Small intestine (tissue), 7 donors: ENCODE measurements around the gene C3orf80. TPM values are rescaled to one million over a fixed set of nuclear protein-coding genes. Genes with fewer than 3 reads are reported as not detected.
"Not testable (repeated sequence)": the region's sequence is repeated elsewhere in the genome, so short reads cannot be mapped to it uniquely, and the experiment has no call there.

Experiments
- DNase-seq, 2 donors: peaks; one replicate each; pipeline versions ENCODE4 v3.0.0 to v3.0.0-alpha.2; 2013
- FAIRE-seq: peaks from 2 replicates; lab custom pipeline; 2012; peaks lifted over from hg19 to GRCh38; lab: Jason Lieb, UNC
- H3K27ac ChIP-seq, 3 donors: one replicate each; pipeline ENCODE4 v1.5.1; 2013; ENCODE audit warnings: low read length in 2 of 3, mild to moderate bottlenecking in 2 of 3, control low read depth in 1 of 3, inconsistent platforms in 1 of 3, low read depth in 1 of 3, moderate library complexity in 1 of 3
- H3K27me3 ChIP-seq, 3 donors: one replicate each; pipeline ENCODE4 v1.6.1; 2013; ENCODE audit warnings: low read length in 3 of 3, inconsistent platforms in 1 of 3; ENCODE audit not compliant: control insufficient read depth in 3 of 3, insufficient read depth in 3 of 3
- H3K36me3 ChIP-seq, 3 donors: one replicate each; pipeline ENCODE4 v1.6.1; 2013; ENCODE audit warnings: low read length in 3 of 3, inconsistent platforms in 1 of 3, low read depth in 1 of 3, mild to moderate bottlenecking in 1 of 3, moderate library complexity in 1 of 3; ENCODE audit not compliant: control insufficient read depth in 3 of 3, insufficient read depth in 2 of 3
- H3K4me1 ChIP-seq, 3 donors: one replicate each; pipeline ENCODE4 v1.6.1; 2013; ENCODE audit warnings: low read length in 2 of 3, inconsistent platforms in 1 of 3, low read depth in 1 of 3, mild to moderate bottlenecking in 1 of 3, moderate library complexity in 1 of 3; ENCODE audit not compliant: control insufficient read depth in 3 of 3, insufficient read depth in 2 of 3
- H3K4me3 ChIP-seq, 3 donors: one replicate each; pipeline ENCODE4 v1.5.1; 2013; ENCODE audit warnings: low read length in 3 of 3, control low read depth in 1 of 3, inconsistent platforms in 1 of 3, low read depth in 1 of 3, mild to moderate bottlenecking in 1 of 3, moderate library complexity in 1 of 3
- H3K9me3 ChIP-seq, 2 donors: one replicate each; pipeline ENCODE4 v1.6.1; 2013; ENCODE audit warnings: low read depth in 1 of 2, low read length in 1 of 2; ENCODE audit not compliant: control insufficient read depth in 2 of 2, insufficient read depth in 1 of 2
- WGBS, 3 donors: extraction: QIAGEN DNeasy Blood & Tissue Kit; methylation state at CpG; one replicate each; pipeline ENCODE4 v1.1.7; 2013; 5-methylcytosine and 5-hydroxymethylcytosine counted together
- polyA plus RNA-seq, 4 donors: library from polyadenylated mRNA; stranded (reverse) in 3 of 4; unstranded in 1 of 4; fragments of 200-250 nt in 3 of 4; fragments of 120-200 nt in 1 of 4; gene quantifications; one replicate each; pipeline versions ENCODE4 v1.2.1 to v1.2.3, GENCODE V29; 2013
- donor health status: healthy with polysubstance abuse.
- donor health status: control.
- donor health status: control.
- donor health status: Bipolar disorder and iron deficiency.
- donor health status: healthy.

Gene C3orf80
- polyA plus RNA-seq, 4 donors: 0.54 to 0.92 (median 0.86) TPM; not detected in 1

DNA sequence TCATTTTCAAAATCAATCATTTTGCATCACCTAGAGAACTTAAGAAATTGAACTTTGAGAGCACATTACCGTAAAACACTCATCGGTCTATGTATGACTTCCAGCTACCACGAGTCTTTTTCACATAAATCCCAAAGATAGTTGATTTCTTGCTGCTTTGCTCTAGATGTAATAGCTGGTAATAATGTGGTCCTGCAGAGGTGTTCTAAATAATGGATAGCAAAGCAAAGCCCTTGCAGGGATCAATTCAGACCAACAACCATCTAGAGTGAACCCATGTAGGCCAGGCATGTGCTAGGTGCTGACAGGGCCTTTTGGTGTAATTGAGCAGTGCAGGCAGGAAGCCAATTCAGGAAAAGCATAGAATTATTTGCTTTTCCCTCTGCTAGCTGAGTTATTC, 26.1 kb upstream of the C3orf80 start:
- no peak for FAIRE-seq
- Histone ChIP-seq H3K9me3 (no peaks in the 10 kb centered on the region), H3K36me3 (no peaks in the 10 kb centered on the region), H3K27me3 (no peaks in the 10 kb centered on the region), H3K4me1 (no peaks in the 10 kb centered on the region), H3K4me3 (no peak overlapping the region), H3K27ac (no peak overlapping the region)
- 90 to 91% (median 90%) methylated on average over 3 of the region's 3 CpGs for whole genome bisulfite sequencing, 3 donors
- DNase-seq: no peak

DNA sequence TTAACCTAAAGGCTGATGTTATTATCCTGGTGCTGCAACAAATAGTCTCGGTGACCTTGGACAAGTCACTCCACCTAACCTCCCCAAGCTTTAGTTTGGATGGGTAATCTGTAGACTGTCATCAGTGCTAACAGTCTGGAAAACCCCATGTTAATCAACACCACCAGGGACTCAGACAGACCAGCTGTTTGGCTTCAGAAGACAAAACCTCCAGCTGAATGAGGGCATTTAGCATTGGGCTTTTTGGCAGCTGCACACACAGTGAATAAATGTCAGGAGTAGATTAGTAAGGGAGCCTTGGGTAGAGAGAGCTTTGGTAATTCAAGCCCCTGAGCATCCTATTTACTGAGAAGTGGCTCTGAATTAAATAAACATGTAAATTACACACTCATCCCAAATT, 24.9 kb upstream of the C3orf80 start:
- no peak for DNase-seq
- H3K36me3 ChIP-seq: no peaks in the 10 kb centered on the region
- no peaks in the 10 kb centered on the region for H3K4me1 ChIP-seq
- no peaks in the 10 kb centered on the region for H3K9me3 ChIP-seq
- no peak overlapping the region for H3K27ac ChIP-seq
- no peaks in the 10 kb centered on the region for H3K27me3 ChIP-seq
- FAIRE-seq: no peak
- no peak overlapping the region for H3K4me3 ChIP-seq
- 91 to 100% (median 96%) methylated on average over 1 of the region's 1 CpG for WGBS, 3 donors

DNA sequence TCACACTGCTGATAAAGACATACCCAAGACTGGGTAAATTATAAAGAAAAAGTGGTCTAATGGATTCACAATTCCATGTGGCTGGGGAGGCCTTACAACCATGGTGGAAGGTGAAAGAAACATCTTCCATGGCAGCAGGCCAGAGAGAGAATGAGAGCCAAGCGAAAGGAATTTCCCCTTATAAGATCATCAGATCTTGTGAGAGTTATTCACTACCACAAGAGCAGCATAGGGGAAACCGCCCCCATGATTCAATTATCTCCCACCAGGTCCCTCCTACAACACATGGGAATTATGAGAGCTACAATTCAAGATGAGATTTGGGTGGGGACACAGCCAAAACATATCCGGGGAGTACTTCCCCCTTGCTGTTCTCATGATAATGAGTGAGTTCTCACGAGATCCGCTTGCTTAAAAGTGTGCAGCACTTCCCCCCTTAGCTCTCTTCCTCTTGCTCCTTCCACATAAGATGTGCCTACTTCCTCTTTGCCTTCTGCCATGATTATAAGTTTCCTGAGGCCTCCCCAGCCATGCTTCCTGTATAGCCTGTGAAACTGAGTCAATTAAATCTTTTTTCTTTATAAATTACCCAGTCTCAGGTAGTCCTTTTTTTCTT, 20.7 kb upstream of the C3orf80 start:
- 87 to 92% (median 87%) methylated on average over 5 of the region's 5 CpGs for WGBS, 3 donors
- not testable (repeated sequence) for DNase-seq, H3K9me3 ChIP-seq, H3K36me3 ChIP-seq, H3K27ac ChIP-seq, H3K27me3 ChIP-seq, H3K4me1 ChIP-seq, FAIRE-seq, H3K4me3 ChIP-seq

DNA sequence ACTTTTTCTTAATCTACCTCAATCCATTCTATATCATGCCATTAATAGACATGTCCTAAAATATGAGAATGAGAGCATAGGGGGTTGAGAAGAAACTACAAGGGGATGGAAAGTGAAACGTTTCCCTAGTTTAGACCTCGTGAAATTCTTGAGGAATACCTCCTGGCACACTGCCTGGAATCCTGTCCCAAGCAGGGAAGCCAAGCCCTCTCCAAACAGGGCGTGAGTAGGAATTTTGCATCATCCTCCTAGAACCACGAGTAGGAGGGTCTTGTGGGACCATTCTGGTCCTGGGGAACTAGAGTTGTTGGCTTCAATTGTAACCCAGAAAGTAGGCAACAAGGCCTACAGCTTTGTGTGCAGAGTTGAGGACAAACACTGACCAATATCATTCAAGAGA, 19.6 kb upstream of the C3orf80 start:
- FAIRE-seq: no peak

DNA sequence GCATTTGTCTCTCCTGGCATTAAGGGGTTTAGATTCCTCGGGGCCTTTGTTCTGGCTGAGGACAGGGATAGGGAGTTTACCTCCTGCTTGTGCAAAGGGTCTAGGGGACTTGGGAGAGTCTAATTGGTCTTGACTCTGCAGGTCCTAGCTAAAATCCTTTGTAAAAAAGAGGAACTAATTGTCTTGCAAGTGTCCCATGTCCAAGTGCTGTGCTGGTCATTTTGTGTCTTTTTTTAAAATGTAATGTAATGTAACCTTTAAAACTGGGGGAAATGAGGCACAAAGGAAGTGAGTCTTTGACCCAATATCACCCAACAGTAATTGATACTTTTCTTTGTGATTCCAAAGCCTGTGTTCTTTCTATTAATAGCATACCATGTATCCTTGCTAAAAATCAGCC, 14.9 kb upstream of the C3orf80 start:
- Histone ChIP-seq H3K27me3 (no peaks in the 10 kb centered on the region), H3K36me3 (no peaks in the 10 kb centered on the region), H3K4me1 (no peaks in the 10 kb centered on the region), H3K4me3 (no peak overlapping the region), H3K27ac (no peak overlapping the region), H3K9me3 (no peaks in the 10 kb centered on the region)
- DNase-seq: no peak
- FAIRE-seq: no peak
- 91 to 94% (median 94%) methylated on average over 1 of the region's 1 CpG for WGBS, 3 donors

More for the DNA sequence above, 19.6 kb upstream of the C3orf80 start:
- Histone ChIP-seq H3K27ac (no peak overlapping the region), H3K4me1 (no peaks in the 10 kb centered on the region), H3K4me3 (no peak overlapping the region), H3K27me3 (no peaks in the 10 kb centered on the region), H3K36me3 (no peaks in the 10 kb centered on the region), H3K9me3 (no peaks in the 10 kb centered on the region)
- no peak for DNase-seq
- WGBS, 3 donors: 24 to 47% (median 35%) methylated on average over 4 of the region's 4 CpGs

DNA sequence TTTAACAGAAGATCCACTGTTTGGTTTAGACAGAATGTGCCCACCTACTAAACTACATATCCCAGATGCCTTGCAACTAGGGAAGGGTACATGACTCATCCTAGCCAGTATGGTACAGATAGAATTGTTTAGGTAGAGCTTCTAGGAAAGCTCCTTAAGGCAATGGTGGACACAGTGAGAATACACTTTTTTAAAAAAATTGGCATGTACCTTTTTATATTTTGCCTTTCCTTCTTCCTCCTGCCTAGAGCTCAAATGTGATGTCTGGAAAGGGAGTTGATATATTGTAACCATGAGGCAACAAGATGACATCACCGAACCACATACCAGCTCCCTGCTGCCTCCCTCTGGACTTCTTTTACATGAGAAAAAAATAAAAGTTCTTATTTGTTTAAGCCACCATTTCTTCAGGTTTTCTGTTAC, 14.4 kb upstream of the C3orf80 start:
- DNase-seq (peak; percentile 46 to 57), FAIRE-seq (no peak)
- H3K27me3 ChIP-seq: no peaks in the 10 kb centered on the region
- H3K9me3 ChIP-seq: no peaks in the 10 kb centered on the region
- no peaks in the 10 kb centered on the region for H3K4me1 ChIP-seq
- H3K36me3 ChIP-seq: no peaks in the 10 kb centered on the region
- no peak overlapping the region for H3K27ac ChIP-seq
- WGBS, 3 donors: 39 to 60% (median 45%) methylated on average over 1 of the region's 1 CpG
- H3K4me3 ChIP-seq: no peak overlapping the region

DNA sequence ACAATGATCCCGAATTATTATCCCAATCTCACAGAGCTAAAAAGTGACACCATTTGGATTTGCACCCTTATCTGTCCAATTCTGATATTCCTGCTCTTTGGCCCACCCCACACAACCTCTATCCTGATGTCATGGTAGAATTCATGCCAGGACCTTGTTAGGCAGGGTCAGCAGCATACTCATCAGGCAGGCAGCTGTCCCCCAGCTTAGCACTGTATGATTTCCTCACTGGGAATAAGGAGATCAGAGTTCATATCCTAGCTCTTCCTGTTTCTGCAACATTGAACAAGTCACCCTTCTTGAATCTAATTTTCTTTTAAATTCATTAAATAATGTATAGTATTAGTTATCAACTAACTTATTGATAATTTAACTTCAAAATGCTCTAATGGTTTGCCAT, 12.0 kb upstream of the C3orf80 start:
- H3K36me3 ChIP-seq: no peaks in the 10 kb centered on the region
- no peak overlapping the region for H3K27ac ChIP-seq
- WGBS, 3 donors: 77 to 85% (median 81%) methylated on average over 1 of the region's 1 CpG
- DNase-seq (no peak), FAIRE-seq (no peak)
- H3K4me1 ChIP-seq: no peaks in the 10 kb centered on the region
- H3K4me3 ChIP-seq: no peak overlapping the region
- no peaks in the 10 kb centered on the region for H3K9me3 ChIP-seq
- H3K27me3 ChIP-seq: no peaks in the 10 kb centered on the region

DNA sequence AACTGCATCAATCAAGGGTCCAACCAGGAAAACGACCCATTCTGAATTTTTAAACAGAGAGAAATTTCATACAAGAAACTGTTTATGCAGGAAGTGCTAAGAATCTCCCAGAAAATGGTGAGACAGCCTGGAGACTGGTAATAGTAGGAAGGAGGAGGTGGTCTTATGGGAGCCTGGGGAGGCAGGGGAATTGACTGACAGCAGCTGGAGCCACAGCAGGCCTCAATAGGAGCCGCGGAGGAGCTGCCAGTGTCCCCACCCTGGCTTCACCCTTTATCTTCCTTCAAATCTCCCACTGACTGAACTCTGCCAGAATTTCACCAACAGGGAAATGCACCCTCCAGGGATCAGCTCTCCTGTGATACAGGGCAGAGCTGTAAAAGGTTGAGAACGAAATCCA, 7.5 kb upstream of the C3orf80 start:
- WGBS, 3 donors: 74 to 82% (median 81%) methylated on average over 4 of the region's 4 CpGs
- peaks cover 0 to 4% (median 0%) of the 10 kb centered on the region in 3 donors for H3K27me3 ChIP-seq
- no peak for DNase-seq
- no peaks in the 10 kb centered on the region for H3K9me3 ChIP-seq
- no peak overlapping the region for H3K27ac ChIP-seq
- H3K36me3 ChIP-seq: no peaks in the 10 kb centered on the region
- no peak for FAIRE-seq
- H3K4me3 ChIP-seq: no peak overlapping the region
- no peaks in the 10 kb centered on the region for H3K4me1 ChIP-seq

DNA sequence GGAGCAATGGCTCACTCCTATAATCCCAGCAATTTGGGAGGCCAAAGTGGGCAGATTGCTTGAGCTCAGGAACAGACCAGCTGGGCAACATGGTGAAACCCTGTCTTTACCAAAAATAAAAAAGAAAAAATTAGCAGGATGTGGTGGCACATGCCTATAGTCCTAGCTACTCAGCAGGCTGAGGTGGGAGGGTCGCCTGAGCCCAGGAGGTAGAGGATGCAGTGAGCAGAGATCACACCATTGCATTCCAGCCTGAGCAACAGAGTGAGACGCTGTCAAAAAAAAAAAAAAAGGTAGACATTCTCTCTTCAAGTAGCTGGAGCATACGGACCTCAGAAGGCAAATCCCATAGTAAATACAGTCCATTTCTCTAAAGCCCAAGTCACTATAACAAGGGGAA, 7.1 kb upstream of the C3orf80 start:
- FAIRE-seq (no peak), DNase-seq (no peak)
- Histone ChIP-seq H3K4me3 (no peak overlapping the region), H3K27me3 (peaks cover 0 to 6% (median 0%) of the 10 kb centered on the region in 3 donors), H3K36me3 (no peaks in the 10 kb centered on the region), H3K4me1 (no peaks in the 10 kb centered on the region), H3K9me3 (no peaks in the 10 kb centered on the region), H3K27ac (no peak overlapping the region)
- 72 to 79% (median 78%) methylated on average over 3 of the region's 3 CpGs for WGBS, 3 donors
